Panc1 (cell line): ENCODE data around the gene GPR12. TPM values are rescaled to one million over a fixed set of nuclear protein-coding genes. Genes with fewer than 3 reads are reported as not detected.

Experiments
- ATAC-seq: fragments of 200-7000 bp; cut with Tn5 transposase; 2 replicates; pipeline ENCODE4 v1.9.1; 2020; ENCODE audit warnings: mild to moderate bottlenecking, moderate library complexity
- Bru-seq: library from RNA; stranded (reverse); fragments of 400-500 nt; gene quantifications from one replicate; lab custom pipeline; 2021; lab: Mats Ljungman, UMichigan
- BruChase-seq, 2 experiments: library from RNA; stranded (reverse); fragments of 400-500 nt; gene quantifications; one replicate each; lab custom pipeline; 2021; lab: Mats Ljungman, UMichigan
- BruUV-seq: library from RNA; stranded (reverse); fragments of 400-500 nt; replicated peaks from 2 replicates; lab custom pipeline; 2021; lab: Mats Ljungman, UMichigan
- CTCF ChIA-PET: fragments of 300-600 bp; sonication (Branson Sonifier 250); formaldehyde crosslinking; loops from one replicate; lab custom pipeline; 2022; ENCODE audit warnings: antibody characterized with exemption; lab: Charles Lee
- POLR2A ChIA-PET: fragments of 300-600 bp; sonication (Branson Sonifier 250); formaldehyde crosslinking; loops from one replicate; lab custom pipeline; 2022; ENCODE audit warnings: antibody characterized with exemption; lab: Charles Lee
- DNase-seq: peaks from one replicate; pipeline ENCODE4 v3.0.0-alpha.2; 2010; ENCODE audit warnings: low read depth, low spot score
- H3K27ac ChIP-seq: 2 replicates; pipeline ENCODE4 v1.5.1; 2011; ENCODE audit warnings: mild to moderate bottlenecking, low read length, inconsistent platforms
- H3K27me3 ChIP-seq: fragments of 200-500 bp; sonication (Bioruptor generic); 2 replicates; pipeline ENCODE4 v1.6.0; 2014; ENCODE audit warnings: low read length, inconsistent platforms; ENCODE audit not compliant: control insufficient read depth, insufficient read depth
- H3K36me3 ChIP-seq: fragments of 200-500 bp; sonication (Bioruptor generic); 2 replicates; pipeline ENCODE4 v1.5.1; 2014; ENCODE audit warnings: inconsistent platforms, mild to moderate bottlenecking, low read length, moderate library complexity; ENCODE audit not compliant: control insufficient read depth, insufficient read depth
- H3K4me1 ChIP-seq: 2 replicates; pipeline ENCODE4 v1.5.1; 2011; ENCODE audit warnings: inconsistent platforms, mild to moderate bottlenecking, low read length, moderate library complexity; ENCODE audit not compliant: control insufficient read depth, insufficient read depth
- H3K4me3 ChIP-seq, 2 experiments: 2 replicates each; pipeline ENCODE4 v1.5.1; 2011 to 2012; ENCODE audit warnings: low read depth in 2 of 2, low read length in 2 of 2, mild to moderate bottlenecking in 2 of 2, inconsistent platforms in 1 of 2, moderate library complexity in 1 of 2
- H3K9me3 ChIP-seq: fragments of 200-500 bp; sonication (Bioruptor generic); 2 replicates; pipeline ENCODE4 v1.5.1; 2014; ENCODE audit warnings: low read depth, mild to moderate bottlenecking, inconsistent platforms, low read length, moderate library complexity; ENCODE audit not compliant: control insufficient read depth, insufficient read depth
- POLR2AphosphoS5 ChIP-seq: IDR thresholded peaks from 2 replicates; pipeline ENCODE4 v1.6.1; 2012; ENCODE audit warnings: mild to moderate bottlenecking, low read depth, low read length, moderate library complexity
- SIN3A ChIP-seq: IDR thresholded peaks from 2 replicates; pipeline ENCODE4 v1.6.1; 2012; ENCODE audit warnings: low read depth, mild to moderate bottlenecking, low read length, moderate library complexity, borderline replicate concordance; ENCODE audit not compliant: insufficient read depth
- TCF7L2 ChIP-seq: IDR thresholded peaks from 2 replicates; pipeline ENCODE4 v1.6.1; 2011; ENCODE audit warnings: mild to moderate bottlenecking, low read depth, low read length, inconsistent platforms
- in situ Hi-C: cut with HindIII; loops from 2 replicates; pipeline ENCODE4 v1.10.0; 2016; ENCODE audit warnings: low sequenced_read_pairs, low pct_unique_long_range_greater_than_20kb
- intact Hi-C: fragments of 100-400 bp; cut with micrococcal nuclease; formaldehyde crosslinking; loops from one replicate; pipeline ENCODE4 v1.10.0; 2022; ENCODE audit not compliant: unreplicated experiment
- long read RNA-seq: library from polyadenylated mRNA; unstranded; transcript quantifications from one replicate; pipeline ENCODE4 v2.0.0, GENCODE V29; 2021; ENCODE audit not compliant: unreplicated experiment
- polyA plus RNA-seq: library from polyadenylated mRNA; unstranded; fragments of >200 nt; gene quantifications from one replicate; pipeline ENCODE4 v1.2.1, GENCODE V29; 2012; ENCODE audit warnings: missing spikeins; ENCODE audit not compliant: insufficient read length
- total RNA-seq: library from RNA; stranded (reverse); gene quantifications from one replicate; pipeline ENCODE4 v1.2.1, GENCODE V29; 2021; ENCODE audit not compliant: unreplicated experiment
- TF ChIP-seq, protein P1 (sequence below): fragments of 450-650 bp; IDR thresholded peaks from 2 replicates; pipeline ENCODE4 v1.5.1; 2017; ENCODE audit warnings: mild to moderate bottlenecking
- TF ChIP-seq, protein P2 (sequence below), 2 experiments: IDR thresholded peaks; 2 replicates each; pipeline ENCODE4 v1.6.1; 2011 to 2012; ENCODE audit warnings: low read depth in 2 of 2, control low read depth in 1 of 2, low read length in 1 of 2, mild to moderate bottlenecking in 1 of 2, moderate library complexity in 1 of 2; ENCODE audit not compliant: insufficient read depth in 1 of 2

The GPR12 gene, protein sequence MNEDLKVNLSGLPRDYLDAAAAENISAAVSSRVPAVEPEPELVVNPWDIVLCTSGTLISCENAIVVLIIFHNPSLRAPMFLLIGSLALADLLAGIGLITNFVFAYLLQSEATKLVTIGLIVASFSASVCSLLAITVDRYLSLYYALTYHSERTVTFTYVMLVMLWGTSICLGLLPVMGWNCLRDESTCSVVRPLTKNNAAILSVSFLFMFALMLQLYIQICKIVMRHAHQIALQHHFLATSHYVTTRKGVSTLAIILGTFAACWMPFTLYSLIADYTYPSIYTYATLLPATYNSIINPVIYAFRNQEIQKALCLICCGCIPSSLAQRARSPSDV
- total RNA-seq, result not detected
- not detected for polyA plus RNA-seq
- not detected for Bru-seq, nascent RNA
- BruChase-seq, experiment 1, labeled RNA remaining after a 2-hour chase, result not detected
- not detected for BruChase-seq, experiment 2, labeled RNA remaining after a 6-hour chase
- long read RNA-seq, result 0 reads

GRCh38 chr13:26759907-26760831 is at the start of gene GPR12:
Gene GPR12 (minus strand): TSS chr13:26760786. CDS start chr13:26759827, 959 bp downstream.
- ATAC-seq, result no peak
- Histone ChIP-seq H3K27me3 (peaks cover 19% of the 10 kb centered on the region), H3K36me3 (no peaks in the 10 kb centered on the region), H3K4me1 (no peaks in the 10 kb centered on the region; the same call in 1 of the 2 replicates), H3K9me3 (no peaks in the 10 kb centered on the region), H3K27ac (no peak within 1 kb of the TSS), H3K4me3 (peak within 1 kb of the TSS; percentile 23 to 35)
- CTCF ChIA-PET, result no interaction called here
- intact Hi-C loops (no loop called here), in situ Hi-C loops (no loop called here)
- BruUV-seq, result no TSS peak
- TF ChIP-seq TCF7L2 (no peak), POLR2AphosphoS5 (no peak), SIN3A (no peak)
- TF ChIP-seq, protein P1, sequence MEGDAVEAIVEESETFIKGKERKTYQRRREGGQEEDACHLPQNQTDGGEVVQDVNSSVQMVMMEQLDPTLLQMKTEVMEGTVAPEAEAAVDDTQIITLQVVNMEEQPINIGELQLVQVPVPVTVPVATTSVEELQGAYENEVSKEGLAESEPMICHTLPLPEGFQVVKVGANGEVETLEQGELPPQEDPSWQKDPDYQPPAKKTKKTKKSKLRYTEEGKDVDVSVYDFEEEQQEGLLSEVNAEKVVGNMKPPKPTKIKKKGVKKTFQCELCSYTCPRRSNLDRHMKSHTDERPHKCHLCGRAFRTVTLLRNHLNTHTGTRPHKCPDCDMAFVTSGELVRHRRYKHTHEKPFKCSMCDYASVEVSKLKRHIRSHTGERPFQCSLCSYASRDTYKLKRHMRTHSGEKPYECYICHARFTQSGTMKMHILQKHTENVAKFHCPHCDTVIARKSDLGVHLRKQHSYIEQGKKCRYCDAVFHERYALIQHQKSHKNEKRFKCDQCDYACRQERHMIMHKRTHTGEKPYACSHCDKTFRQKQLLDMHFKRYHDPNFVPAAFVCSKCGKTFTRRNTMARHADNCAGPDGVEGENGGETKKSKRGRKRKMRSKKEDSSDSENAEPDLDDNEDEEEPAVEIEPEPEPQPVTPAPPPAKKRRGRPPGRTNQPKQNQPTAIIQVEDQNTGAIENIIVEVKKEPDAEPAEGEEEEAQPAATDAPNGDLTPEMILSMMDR, result no peak
- TF ChIP-seq, protein P2, sequence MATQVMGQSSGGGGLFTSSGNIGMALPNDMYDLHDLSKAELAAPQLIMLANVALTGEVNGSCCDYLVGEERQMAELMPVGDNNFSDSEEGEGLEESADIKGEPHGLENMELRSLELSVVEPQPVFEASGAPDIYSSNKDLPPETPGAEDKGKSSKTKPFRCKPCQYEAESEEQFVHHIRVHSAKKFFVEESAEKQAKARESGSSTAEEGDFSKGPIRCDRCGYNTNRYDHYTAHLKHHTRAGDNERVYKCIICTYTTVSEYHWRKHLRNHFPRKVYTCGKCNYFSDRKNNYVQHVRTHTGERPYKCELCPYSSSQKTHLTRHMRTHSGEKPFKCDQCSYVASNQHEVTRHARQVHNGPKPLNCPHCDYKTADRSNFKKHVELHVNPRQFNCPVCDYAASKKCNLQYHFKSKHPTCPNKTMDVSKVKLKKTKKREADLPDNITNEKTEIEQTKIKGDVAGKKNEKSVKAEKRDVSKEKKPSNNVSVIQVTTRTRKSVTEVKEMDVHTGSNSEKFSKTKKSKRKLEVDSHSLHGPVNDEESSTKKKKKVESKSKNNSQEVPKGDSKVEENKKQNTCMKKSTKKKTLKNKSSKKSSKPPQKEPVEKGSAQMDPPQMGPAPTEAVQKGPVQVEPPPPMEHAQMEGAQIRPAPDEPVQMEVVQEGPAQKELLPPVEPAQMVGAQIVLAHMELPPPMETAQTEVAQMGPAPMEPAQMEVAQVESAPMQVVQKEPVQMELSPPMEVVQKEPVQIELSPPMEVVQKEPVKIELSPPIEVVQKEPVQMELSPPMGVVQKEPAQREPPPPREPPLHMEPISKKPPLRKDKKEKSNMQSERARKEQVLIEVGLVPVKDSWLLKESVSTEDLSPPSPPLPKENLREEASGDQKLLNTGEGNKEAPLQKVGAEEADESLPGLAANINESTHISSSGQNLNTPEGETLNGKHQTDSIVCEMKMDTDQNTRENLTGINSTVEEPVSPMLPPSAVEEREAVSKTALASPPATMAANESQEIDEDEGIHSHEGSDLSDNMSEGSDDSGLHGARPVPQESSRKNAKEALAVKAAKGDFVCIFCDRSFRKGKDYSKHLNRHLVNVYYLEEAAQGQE (IDR thresholded peaks at IDR 0.05; ENCODE audit: insufficient read depth in 1 of 2, low read depth in 2 of 2, low read length in 1 of 2), result no peak
- no peak for DNase-seq
- POLR2A ChIA-PET, result no interaction called here

GRCh38 chr13:26810095-26810494 is 49.5 kb upstream of the GPR12 start:
- Histone ChIP-seq H3K4me3 (no peak overlapping the region), H3K36me3 (no peaks in the 10 kb centered on the region), H3K27ac (no peak overlapping the region), H3K9me3 (no peaks in the 10 kb centered on the region), H3K27me3 (no peaks in the 10 kb centered on the region), H3K4me1 (no peaks in the 10 kb centered on the region)
- DNase-seq, result no peak
- CTCF ChIA-PET, result no interaction called here
- in situ Hi-C loops (no loop called here), intact Hi-C loops (no loop called here)
- POLR2A ChIA-PET, result no interaction called here
- no peak for ATAC-seq
- no TSS peak for BruUV-seq
- TF ChIP-seq, protein P1, result no peak
- TF ChIP-seq TCF7L2, result no peak
- TF ChIP-seq SIN3A, result no peak
- no peak for TF ChIP-seq POLR2AphosphoS5
- TF ChIP-seq, protein P2 (IDR thresholded peaks at IDR 0.05; ENCODE audit: insufficient read depth in 1 of 2, low read depth in 2 of 2, low read length in 1 of 2), result no peak
